ENCODE measurements around the gene LMLN. TPM values are rescaled to one million over a fixed set of nuclear protein-coding genes. Genes with fewer than 3 reads are reported as not detected.
"Not testable (repeated sequence)": the region's sequence is repeated elsewhere in the genome, so short reads cannot be mapped to it uniquely, and the experiment has no call there.

The LMLN gene
- total RNA-seq (10 to 100 TPM in 2 of 5 donors, 1 to 10 TPM in 3; 1.4 to 13.8 (median 5.8) TPM), polyA plus RNA-seq (1 to 10 TPM in 1 of 3 donors, under 1 TPM in 2; 0.15 to 1.7 (median 0.75) TPM)
- long read RNA-seq, donor 1: 0 reads
- long read RNA-seq, donor 2: 0 reads
- long read RNA-seq, donor 3: 0 reads
- long read RNA-seq, donor 4: 0 reads
- long read RNA-seq, donor 5: 0 reads
- long read RNA-seq, donor 6: 0 reads
- long read RNA-seq, donor 7: 0 reads
- long read RNA-seq, donor 8: 0 reads
- long read RNA-seq, donor 9: 0 reads
- long read RNA-seq, donor 10: 0 reads

- Histone ChIP-seq H3K4me3 (peak within 1 kb of the TSS; percentile 80 to 92 (median 88)), H3K27ac (peak within 1 kb of the TSS; percentile 81 to 86 (median 84)), H3K27me3 (no peaks in the 10 kb centered on the region), H3K9me3 (no peaks in the 10 kb centered on the region), H3K4me1 (peaks cover 24 to 53% (median 39%) of the 10 kb centered on the region in 4 donors), H3K36me3 (peaks cover 15 to 21% (median 19%) of the 10 kb centered on the region in 4 donors)
- TF ChIP-seq POLR2A (IDR thresholded peaks at IDR 0.05): peak in 1 of 4 donors; percentile 13
- TF ChIP-seq CTCF (IDR thresholded peaks at IDR 0.05): no peak
- no peak for TF ChIP-seq EP300 (IDR thresholded peaks at IDR 0.05)
- peak in 2 of 3 donors; percentile 69 to 84 for TF ChIP-seq POLR2AphosphoS5 (IDR thresholded peaks at IDR 0.05)
- peak; percentile 96 to 99 for DNase-seq
- 0 to 1% (median 1%) methylated on average over 22 to 62 of the region's 62 CpGs for WGBS, 5 donors
- intact Hi-C loops (cut with DNase I; ENCODE audit: low total_unique reads): no loop called here
Measured at GRCh38 chr3:197959891-197960693, at the start of gene LMLN. Gene LMLN, plus strand, starts transcription at chr3:197960217. Its CDS starts 29 bp downstream, at chr3:197960246.

- peaks cover 0 to 16% (median 8%) of the 10 kb centered on the region in 4 donors for H3K36me3 ChIP-seq
- no peaks in the 10 kb centered on the region for H3K4me1 ChIP-seq
- no peak for DNase-seq
- no peak overlapping the region for H3K4me3 ChIP-seq
- no peaks in the 10 kb centered on the region for H3K9me3 ChIP-seq
- TF ChIP-seq EP300 (IDR thresholded peaks at IDR 0.05) (no peak), POLR2A (IDR thresholded peaks at IDR 0.05) (no peak), POLR2AphosphoS5 (IDR thresholded peaks at IDR 0.05) (no peak), CTCF (IDR thresholded peaks at IDR 0.05) (no peak)
- no peaks in the 10 kb centered on the region for H3K27me3 ChIP-seq
- intact Hi-C loops (cut with DNase I; ENCODE audit: low total_unique reads): no loop called here
- H3K27ac ChIP-seq: no peak overlapping the region
- 83 to 93% (median 90%) methylated on average over 32 to 33 of the region's 33 CpGs for WGBS, 5 donors
Measured at GRCh38 chr3:197912741-197913476, 47.1 kb upstream of the LMLN start.

GRCh38 chr3:197913641-197914380, 46.2 kb upstream of the LMLN start:
- no peaks in the 10 kb centered on the region for H3K9me3 ChIP-seq
- intact Hi-C loops (cut with DNase I; ENCODE audit: low total_unique reads): no loop called here
- 91 to 95% (median 95%) methylated on average over 12 of the region's 12 CpGs for WGBS, 5 donors
- H3K36me3 ChIP-seq: peaks cover 0 to 16% (median 8%) of the 10 kb centered on the region in 4 donors
- no peaks in the 10 kb centered on the region for H3K4me1 ChIP-seq
- no peak for DNase-seq
- no peaks in the 10 kb centered on the region for H3K27me3 ChIP-seq
- TF ChIP-seq POLR2AphosphoS5 (IDR thresholded peaks at IDR 0.05) (no peak), EP300 (IDR thresholded peaks at IDR 0.05) (no peak), POLR2A (IDR thresholded peaks at IDR 0.05) (no peak), CTCF (IDR thresholded peaks at IDR 0.05) (no peak)
- no peak overlapping the region for H3K4me3 ChIP-seq
- H3K27ac ChIP-seq: no peak overlapping the region

GRCh38 chr3:197921429-197922275, 38.4 kb upstream of the LMLN start:
- intact Hi-C loops (cut with DNase I; ENCODE audit: low total_unique reads); H3K27me3 ChIP-seq; DNase-seq; H3K4me1 ChIP-seq; H3K27ac ChIP-seq; H3K4me3 ChIP-seq; H3K9me3 ChIP-seq: not testable (repeated sequence)
- WGBS, 5 donors: 78 to 87% (median 82%) methylated on average over 22 to 24 of the region's 24 CpGs
- peaks cover 0 to 37% (median 28%) of the 10 kb centered on the region in 4 donors for H3K36me3 ChIP-seq
